Neural cell (in vitro differentiated cells): Measurements from ENCODE around the gene THADA.

Experiments used
- EP300 ChIP-seq: fragments of 450-650 bp; conservative IDR thresholded peaks from 2 replicates; pipeline ENCODE4 v1.6.1; 2014; ENCODE audit warnings: antibody characterized with exemption, mild to moderate bottlenecking, moderate library complexity; ENCODE audit not compliant: poor library complexity, severe bottlenecking
- EZH2 ChIP-seq: fragments of 200-600, 300-800 bp; shearing (Covaris generic), sonication (generic); IDR thresholded peaks from 2 replicates; pipeline ENCODE4 v1.6.1; 2014; ENCODE audit warnings: antibody characterized with exemption, low read length, borderline replicate concordance, mild to moderate bottlenecking; ENCODE audit not compliant: insufficient read depth, poor library complexity, severe bottlenecking
- MXI1 ChIP-seq: fragments of 450-650 bp; conservative IDR thresholded peaks from 2 replicates; pipeline ENCODE4 v1.6.1; 2014; ENCODE audit warnings: antibody characterized with exemption, mild to moderate bottlenecking; ENCODE audit not compliant: poor library complexity, severe bottlenecking
- POLR2AphosphoS5 ChIP-seq: IDR thresholded peaks from 2 replicates; pipeline ENCODE4 v1.6.1; 2012
- RAD21 ChIP-seq: fragments of 450-650 bp; conservative IDR thresholded peaks from 2 replicates; pipeline ENCODE4 v1.6.1; 2014; ENCODE audit warnings: antibody characterized with exemption, mild to moderate bottlenecking, moderate library complexity
- SMC3 ChIP-seq: fragments of 450-650 bp; conservative IDR thresholded peaks from 2 replicates; pipeline ENCODE4 v1.6.1; 2014; ENCODE audit warnings: antibody characterized with exemption, mild to moderate bottlenecking, moderate library complexity; ENCODE audit not compliant: poor library complexity
- TAF1 ChIP-seq: IDR thresholded peaks from 2 replicates; pipeline ENCODE4 v1.6.1; 2012; ENCODE audit warnings: low read depth
- TF ChIP-seq, protein P1 (sequence below): fragments of 450-650 bp; IDR thresholded peaks from 2 replicates; pipeline ENCODE4 v1.5.1; 2014; ENCODE audit warnings: antibody characterized with exemption, mild to moderate bottlenecking, moderate library complexity; ENCODE audit not compliant: poor library complexity, severe bottlenecking
- TF ChIP-seq, protein P2 (sequence below): IDR thresholded peaks from 2 replicates; pipeline ENCODE4 v1.6.1; 2012; ENCODE audit warnings: borderline replicate concordance

DNA sequence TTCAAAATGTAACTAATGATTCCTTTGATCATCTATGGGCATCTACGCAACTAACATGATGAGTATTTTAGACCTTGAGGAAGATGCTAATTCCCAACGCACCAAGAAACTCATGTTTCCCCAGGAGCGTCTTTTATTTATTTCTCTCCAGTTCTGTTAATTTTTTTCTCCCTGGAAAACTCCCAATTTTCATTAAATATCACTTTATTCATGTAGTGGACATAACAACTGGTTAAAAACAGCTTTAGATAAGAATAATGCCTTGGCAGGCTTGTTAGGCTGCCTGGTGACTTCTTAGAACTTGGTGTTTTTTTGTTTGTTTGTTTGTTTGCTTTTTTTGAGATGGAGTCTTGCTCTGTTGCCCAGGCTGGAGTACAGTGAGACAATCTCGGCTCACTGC lies 306.5 kb downstream of the THADA start:
- TF ChIP-seq EZH2: no peak
- TF ChIP-seq, protein P1, sequence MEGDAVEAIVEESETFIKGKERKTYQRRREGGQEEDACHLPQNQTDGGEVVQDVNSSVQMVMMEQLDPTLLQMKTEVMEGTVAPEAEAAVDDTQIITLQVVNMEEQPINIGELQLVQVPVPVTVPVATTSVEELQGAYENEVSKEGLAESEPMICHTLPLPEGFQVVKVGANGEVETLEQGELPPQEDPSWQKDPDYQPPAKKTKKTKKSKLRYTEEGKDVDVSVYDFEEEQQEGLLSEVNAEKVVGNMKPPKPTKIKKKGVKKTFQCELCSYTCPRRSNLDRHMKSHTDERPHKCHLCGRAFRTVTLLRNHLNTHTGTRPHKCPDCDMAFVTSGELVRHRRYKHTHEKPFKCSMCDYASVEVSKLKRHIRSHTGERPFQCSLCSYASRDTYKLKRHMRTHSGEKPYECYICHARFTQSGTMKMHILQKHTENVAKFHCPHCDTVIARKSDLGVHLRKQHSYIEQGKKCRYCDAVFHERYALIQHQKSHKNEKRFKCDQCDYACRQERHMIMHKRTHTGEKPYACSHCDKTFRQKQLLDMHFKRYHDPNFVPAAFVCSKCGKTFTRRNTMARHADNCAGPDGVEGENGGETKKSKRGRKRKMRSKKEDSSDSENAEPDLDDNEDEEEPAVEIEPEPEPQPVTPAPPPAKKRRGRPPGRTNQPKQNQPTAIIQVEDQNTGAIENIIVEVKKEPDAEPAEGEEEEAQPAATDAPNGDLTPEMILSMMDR: no peak
- no peak for TF ChIP-seq MXI1
- no peak for TF ChIP-seq POLR2AphosphoS5
- no peak for TF ChIP-seq RAD21
- TF ChIP-seq, protein P2, sequence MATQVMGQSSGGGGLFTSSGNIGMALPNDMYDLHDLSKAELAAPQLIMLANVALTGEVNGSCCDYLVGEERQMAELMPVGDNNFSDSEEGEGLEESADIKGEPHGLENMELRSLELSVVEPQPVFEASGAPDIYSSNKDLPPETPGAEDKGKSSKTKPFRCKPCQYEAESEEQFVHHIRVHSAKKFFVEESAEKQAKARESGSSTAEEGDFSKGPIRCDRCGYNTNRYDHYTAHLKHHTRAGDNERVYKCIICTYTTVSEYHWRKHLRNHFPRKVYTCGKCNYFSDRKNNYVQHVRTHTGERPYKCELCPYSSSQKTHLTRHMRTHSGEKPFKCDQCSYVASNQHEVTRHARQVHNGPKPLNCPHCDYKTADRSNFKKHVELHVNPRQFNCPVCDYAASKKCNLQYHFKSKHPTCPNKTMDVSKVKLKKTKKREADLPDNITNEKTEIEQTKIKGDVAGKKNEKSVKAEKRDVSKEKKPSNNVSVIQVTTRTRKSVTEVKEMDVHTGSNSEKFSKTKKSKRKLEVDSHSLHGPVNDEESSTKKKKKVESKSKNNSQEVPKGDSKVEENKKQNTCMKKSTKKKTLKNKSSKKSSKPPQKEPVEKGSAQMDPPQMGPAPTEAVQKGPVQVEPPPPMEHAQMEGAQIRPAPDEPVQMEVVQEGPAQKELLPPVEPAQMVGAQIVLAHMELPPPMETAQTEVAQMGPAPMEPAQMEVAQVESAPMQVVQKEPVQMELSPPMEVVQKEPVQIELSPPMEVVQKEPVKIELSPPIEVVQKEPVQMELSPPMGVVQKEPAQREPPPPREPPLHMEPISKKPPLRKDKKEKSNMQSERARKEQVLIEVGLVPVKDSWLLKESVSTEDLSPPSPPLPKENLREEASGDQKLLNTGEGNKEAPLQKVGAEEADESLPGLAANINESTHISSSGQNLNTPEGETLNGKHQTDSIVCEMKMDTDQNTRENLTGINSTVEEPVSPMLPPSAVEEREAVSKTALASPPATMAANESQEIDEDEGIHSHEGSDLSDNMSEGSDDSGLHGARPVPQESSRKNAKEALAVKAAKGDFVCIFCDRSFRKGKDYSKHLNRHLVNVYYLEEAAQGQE: no peak
- no peak for TF ChIP-seq EP300
- no peak for TF ChIP-seq SMC3
- TF ChIP-seq TAF1: no peak
